DND-41 (cell line): ENCODE measurements around the gene SLIT1.

ENCODE experiments used
- CTCF ChIP-seq: IDR thresholded peaks from 2 replicates; pipeline ENCODE4 v1.5.1; 2012; ENCODE audit warnings: borderline replicate concordance, low read length, moderate library complexity, mild to moderate bottlenecking; ENCODE audit not compliant: poor library complexity, severe bottlenecking; ENCODE audit errors: extremely low read depth
- EZH2 ChIP-seq: IDR thresholded peaks from 3 replicates; pipeline ENCODE4 v1.6.1; 2012; ENCODE audit warnings: borderline replicate concordance, low read depth, mild to moderate bottlenecking, moderate library complexity, low read length, inconsistent platforms; ENCODE audit not compliant: severe bottlenecking

GRCh38 chr10:97203220-97203619 lies 17.5 kb upstream of the SLIT1 start:
- TF ChIP-seq CTCF (no peak), EZH2 (no peak)
